GM04503 (cell line): ENCODE data around the gene SMYD2.

Experiments used
- DNase-seq: peaks from one replicate; pipeline ENCODE4 v3.0.0-alpha.2; 2012; ENCODE audit warnings: low read depth

Gene SMYD2

DNA sequence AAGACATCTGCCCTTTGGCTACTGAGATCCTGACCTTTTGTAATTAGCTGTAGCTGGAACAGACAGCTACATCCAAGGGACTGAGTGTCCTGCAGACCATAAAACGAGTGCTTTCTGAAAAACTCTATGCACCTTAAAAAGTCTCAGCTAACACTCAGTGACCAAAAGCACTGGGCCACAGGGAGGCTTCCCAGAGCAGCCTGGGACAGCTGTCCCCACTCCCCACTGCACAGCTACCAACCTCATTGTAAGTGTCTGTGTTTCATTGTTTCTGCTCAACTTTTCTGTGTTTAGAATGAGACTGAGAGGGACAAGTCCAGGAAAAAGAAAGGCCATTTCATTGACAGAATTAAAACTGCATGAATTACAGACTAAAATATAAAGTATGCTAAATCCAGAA is 80.7 kb downstream of the SMYD2 start:
- no peak for DNase-seq

DNA sequence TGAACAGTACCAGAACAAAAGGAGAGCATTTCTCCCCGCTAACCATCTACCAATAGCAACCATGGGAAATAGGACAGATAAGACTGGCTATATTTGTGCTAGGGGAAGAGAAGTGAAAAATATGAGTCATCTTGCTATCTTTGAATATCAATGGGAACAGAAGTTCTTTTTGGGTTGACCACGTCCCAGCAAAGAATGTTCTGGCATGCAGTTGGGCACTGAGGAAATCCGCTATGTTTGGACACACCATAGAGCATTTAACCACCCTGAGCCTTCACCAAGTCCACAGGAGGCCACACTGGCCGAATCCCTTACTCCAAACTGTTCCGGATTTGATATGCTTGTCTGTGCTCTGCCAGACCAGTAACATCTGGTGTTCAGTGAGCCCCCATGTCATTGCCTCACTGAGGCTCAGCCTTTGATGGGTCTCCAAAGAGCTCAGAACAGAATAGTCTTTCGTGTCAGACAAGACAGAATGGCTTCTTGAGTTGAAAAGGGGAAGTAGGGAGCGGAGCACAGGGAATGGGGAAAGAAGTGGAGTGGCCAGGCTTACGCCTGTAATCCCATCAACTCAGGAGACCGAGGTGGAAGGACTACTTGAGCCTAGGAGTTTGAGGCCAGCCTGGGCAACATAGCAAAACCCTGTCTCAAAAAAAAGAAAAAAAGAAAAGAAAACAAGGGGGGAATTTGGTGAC is 81.4 kb downstream of the SMYD2 start:
- no peak for DNase-seq

DNA sequence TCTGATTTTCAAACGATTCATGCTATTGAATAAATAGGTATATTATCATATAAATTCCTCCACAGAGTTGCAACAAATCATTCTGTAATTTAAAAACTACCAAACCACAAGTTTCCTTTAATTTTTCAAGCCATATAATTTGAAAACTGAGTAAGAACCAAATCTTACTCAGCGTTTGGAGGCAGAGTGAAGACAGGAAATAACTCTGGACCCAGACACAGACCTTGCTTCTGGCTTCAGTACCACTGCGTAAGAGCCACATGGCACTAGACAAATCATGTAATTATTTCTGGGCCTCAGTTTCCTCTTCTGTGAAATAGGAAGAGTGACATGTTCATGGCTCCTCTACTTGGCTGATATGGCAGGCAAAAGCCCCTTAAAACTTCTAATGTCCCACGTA is 82.4 kb downstream of the SMYD2 start:
- no peak for DNase-seq

DNA sequence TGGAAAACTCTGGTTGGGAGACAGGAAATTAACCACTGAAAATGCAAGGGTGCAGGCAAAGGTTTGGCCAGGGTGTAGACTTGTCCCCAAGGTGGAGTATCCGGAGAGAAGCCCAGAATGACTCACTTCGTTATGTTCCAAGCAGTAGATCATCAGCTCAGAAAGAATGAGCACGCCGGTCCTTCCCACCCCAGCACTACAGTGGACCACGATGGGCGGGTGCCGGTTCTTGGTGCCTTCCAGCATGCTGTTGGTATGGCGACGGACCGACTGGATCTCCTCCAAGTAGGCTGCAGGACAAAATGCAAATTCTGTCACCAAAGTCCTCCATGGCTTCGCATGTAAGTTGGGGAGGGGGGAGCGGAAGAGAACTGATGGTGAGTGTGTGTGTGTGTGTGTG is 83.4 kb downstream of the SMYD2 start:
- DNase-seq = no peak

DNA sequence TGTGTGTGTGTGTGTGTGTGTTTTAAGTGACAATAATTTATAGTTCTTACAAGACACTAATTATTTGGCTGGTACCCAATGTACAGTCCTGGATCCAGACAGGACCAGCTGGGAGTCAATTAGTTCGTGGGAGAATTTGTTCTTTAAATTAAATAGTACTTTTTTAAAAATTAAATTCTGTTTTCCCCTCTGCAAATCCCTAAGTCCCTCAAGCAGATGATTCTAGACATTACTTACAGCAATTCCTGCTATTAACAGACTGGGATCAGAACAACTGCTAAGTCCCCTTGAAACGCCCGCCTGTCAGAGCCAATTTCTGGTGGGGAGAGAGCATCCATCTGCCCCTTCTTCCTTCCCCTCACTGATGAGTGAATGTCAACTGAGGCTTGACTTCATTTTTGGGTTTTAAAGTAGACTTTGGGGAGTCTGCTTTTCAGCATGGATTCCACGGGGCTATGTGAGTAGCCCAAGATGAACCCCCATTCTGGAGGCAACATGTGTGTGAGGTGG is 83.9 kb downstream of the SMYD2 start:
- no peak for DNase-seq

DNA sequence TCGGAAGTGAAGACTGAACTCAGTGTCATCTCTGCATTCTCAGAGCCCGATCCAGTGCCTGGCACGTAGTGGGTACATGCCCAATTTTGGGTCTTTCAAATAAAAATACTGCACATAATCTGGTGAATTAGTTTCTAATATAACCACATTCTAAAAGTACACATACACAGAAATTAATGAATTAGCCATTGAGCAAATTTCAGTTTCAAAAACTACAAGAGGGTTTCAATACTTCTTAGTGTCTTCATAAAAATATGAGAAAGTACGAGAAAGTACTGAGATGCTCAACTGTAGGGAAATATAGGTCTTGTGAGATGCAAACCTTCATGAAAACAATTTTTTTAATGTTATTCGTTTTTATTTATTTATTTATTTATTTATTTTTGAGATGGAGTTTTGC is 86.9 kb downstream of the SMYD2 start:
- no peak for DNase-seq

DNA sequence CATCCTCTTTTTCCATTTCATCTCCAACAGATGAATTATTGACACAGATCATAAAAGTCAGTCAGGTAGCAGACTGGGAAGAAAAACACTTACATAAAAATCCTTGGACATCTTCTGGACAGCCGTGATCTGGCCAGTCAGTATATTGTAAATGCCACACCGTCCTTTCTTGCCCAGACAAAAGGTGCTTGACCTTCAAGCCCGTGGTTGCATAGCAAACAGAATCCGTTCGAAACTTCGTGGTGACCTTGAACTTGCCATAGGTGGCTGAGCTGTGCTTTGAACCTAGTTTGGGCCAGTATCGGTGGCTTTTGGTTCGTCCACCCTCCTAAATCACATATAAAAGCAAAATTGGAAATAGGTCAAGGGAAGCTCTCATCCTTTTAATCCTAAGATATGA is 88.4 kb downstream of the SMYD2 start:
- DNase-seq = no peak

DNA sequence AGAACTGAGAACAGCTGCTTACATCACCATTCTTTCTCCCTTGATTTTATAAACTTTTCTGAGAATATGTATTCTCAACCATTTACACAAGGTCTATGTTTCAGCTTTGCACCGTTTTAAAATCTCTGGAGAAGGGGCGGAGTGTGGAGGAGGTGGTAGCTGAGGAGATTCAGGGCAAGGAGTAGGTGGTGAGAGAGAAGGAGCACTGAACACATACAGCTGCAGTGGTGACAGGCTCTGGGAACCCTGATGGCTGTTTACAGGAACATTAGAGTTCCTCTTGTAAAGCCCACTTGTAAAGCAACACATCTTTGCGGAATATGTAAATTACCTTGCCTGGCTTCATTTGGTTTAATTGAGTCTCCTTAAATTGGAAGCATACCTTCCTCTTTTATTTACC is 89.7 kb downstream of the SMYD2 start:
- DNase-seq = no peak

DNA sequence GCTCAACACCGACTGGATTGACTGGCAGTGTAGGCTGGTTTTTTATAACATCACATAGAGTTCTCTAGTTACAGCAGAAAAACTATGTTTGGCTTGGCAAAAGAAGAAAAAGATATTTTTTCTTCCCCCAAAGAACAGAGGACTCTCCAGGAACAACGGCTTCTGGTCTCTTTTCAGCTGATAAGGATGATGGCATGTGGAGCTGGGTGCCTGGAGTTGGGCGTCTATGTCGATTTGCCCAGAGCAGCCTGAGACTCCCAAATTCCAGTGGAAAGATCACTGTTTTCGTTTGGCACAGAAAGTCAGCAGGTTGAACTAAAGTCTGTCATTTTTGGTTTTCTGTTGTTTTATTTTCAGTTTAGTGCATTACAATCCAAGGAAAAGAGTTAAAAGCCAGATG is 91.1 kb downstream of the SMYD2 start:
- no peak for DNase-seq

DNA sequence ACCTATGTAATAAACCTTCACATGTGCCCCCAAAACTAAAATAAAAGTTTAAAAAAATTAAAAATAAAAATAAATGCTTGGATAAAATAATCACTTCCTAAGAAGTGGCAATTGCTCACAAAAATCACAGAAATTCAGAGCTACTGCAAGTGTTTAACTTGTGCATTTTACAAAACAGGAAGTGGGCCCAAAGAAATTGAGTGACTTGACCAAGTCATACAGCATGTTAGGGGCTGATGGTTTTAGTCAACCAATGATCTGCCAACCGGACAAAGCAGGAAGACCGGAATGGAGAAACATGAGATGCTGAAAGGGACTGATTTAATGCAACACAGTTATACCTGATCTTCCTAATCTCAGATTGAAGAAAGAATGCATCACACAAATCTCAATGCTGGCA is 96.5 kb downstream of the SMYD2 start:
- no peak for DNase-seq

DNA sequence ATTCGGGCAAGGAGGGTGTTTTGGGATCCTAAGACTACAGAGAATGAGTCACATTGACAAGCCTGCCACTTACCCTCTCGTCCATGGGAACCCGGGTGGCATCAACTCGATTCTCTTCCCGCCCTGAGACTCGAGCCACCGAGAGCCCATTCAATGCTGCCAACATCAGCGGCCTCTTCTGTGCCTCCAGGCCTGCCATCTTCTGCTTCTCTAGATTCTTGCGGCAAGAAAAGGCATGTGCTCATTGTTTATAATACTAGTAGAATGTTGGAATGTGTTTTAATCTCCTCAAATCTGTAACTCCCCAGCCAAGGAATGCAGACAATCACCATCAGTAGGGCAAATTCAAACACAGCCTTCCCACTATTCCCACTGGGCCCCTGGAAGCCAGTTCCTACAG is 96.9 kb downstream of the SMYD2 start:
- DNase-seq = peak; percentile 63

DNA sequence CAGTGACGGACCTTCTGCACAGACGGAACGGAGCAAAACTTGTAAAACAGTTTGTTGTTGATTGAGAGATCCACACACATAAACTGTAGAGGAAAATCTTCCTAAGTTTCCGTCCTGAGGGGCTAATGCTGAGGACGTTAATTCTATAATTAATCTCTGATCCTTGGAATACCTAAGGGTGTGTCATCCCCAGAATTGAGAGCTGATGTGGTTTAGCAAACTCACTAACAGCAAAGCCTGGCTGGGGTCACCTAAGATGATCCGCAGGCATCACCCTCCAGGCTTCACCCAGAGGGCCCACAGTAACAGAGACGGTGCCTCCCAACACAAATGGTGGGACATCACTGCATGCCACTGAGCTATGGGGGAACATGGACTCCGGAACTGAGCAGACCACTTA is 97.5 kb downstream of the SMYD2 start:
- no peak for DNase-seq

DNA sequence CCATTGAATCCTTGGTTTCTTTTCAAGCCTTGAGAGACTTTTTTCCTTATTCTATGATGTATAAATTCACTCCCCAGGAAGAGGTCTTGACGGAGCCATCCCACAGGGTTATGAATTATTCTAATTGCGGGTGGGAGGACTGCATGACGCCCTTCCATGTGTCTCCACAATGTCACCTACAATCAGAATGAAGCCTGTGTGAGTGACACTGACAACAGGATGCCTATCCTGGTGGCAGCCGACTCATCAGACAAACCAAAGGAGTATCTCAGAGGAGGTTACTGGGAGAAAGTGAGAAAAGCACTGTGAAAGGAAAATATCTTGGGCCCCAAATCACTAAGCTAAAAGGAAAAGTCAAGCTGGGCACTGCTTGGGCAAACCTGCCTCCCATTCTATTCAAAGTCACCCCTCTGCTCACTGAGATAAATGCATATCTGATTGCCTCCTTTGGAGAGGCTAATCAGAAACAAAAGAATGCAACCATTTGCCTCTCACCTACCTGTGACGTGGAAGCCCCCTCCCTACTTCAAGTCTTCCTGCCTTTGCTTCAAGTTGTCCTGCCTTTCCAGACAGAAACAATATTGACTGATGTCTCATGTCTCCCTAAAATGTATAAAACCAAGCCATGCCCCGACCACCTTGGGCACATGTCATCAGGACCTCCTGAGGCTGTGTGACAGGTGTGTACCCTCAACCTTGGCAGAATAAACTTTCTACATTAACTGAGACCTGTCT is 98.4 kb downstream of the SMYD2 start:
- DNase-seq = no peak

DNA sequence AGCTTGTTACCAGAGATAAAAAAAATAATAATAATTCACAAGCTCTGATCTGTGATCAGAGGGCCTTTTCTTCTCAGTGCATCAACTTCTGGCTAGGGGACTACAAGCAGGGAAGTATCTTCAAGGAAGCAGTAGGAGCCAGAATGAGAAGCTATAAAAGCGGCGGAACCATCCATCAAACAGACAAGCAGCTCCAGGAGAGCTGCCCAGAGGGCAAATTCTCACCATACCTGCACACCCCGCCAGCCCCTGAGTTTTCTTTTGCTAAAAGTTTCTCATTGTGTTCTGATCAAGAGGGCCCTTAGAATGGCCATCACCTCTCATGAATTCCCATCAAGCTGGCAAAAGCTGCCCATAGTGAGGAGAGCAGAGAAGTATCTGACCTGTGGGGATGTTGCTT is 99.4 kb downstream of the SMYD2 start:
- DNase-seq = no peak

DNA sequence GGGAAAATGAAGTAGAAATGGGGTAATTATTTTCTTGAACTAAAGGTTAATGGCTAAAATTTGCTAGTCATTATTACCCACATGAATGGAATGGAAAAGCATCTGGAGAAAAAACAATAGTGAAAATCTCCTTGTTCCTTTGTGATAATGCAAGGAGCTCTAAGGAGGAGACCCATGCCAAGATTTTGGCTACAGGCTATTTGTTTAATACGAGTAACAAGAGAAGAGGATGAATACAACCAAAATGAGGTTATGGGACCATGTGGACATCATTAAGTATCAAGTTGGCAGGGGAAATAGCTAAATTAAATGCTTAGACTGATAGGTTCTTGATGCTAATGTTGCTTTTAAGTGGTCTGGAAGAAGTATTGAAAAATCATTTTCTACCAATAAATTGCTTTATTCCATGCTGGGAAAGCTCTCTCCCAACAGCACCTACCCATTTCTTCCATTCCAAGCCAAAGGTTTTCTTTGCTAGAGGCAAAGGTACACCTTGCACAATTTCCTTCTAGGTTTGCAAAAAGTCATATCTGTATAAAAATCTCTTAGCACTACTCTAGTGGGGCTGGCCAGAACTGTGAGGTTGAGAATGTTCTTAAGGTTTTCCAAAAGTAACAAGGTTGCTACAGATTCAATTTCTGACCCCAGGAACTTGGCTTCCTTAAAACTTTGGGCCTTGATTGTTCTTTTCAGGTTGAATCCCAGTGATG is 100.2 kb downstream of the SMYD2 start:
- no peak for DNase-seq

DNA sequence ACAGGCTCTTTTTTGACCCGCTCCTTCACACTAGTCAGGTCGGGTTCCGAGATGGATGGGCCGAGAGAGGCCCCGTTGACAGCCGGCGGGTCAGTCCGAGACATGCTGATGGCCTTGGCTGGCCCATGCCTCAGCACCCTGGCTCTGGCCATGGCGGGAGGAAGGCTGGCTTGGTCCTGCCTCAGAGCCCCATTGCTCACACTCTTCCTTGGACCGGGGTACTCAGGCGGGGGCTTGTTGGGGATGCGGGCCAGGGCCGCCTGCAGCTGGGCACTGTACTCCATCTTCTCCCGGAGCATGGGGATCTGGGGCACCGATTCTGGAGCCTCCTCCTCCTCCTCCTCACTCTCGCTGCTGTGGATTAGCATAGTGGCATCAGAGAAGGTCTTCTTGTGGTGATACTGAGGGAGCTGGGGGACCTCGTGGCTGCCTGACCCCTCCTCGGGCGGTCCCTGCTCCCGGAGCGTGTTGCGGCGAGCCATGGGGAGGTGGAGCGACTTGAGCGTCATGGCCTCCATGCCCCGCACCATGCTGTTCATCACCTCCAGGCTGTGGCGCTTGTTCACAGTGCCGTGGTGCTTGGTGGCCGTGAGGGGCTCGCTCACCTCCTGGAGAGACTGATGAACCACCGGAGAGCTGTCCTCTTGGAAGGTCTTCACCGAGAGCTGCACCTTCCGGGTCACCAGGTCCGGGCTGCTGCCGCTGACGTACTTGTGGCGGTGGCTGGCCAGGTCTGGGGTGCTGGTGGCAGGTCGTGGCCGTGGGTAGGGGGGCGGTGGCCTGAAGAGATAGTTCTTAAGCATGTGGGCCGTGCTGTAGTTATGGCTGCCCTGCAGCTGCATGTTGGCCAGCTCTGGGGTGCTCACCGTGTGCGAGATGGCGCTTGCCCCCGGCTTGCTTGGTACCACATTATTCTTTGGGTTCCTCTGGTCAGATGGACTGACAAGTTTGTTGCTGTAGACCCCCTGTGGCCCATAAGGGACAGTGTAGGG is 102.7 kb downstream of the SMYD2 start:
- no peak for DNase-seq

DNA sequence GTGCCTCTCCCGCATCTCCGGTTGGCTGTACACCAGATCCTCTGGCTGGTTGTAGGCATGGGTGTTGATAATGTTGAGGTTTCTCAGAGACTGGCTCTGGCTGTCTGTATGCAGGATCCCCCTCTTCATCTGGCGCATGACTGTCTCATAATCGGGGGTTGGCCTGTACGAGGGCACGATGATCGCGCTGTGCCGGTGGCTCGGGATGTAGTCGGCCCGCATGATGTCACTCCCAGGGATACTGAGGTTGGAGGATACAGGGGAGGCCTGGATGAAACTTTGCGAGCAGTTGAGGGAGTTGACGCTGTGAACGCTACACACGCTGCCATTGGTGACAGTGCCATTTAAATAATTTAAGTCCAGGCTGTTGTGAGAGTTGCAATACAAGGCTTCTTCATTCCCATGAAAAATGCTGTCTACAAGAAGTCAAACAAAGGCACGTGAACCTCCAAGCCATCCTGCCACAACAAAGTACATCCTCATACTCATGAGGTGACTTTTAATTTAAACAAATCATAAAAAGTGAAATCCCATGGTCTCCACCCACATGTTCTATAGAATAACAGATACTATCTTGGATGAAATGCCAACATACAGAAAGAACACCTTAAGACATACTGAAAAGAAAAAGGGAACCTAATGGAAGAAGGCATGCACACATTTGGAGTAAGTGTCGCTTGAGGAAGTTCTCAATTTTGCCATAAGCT is 103.6 kb downstream of the SMYD2 start:
- no peak for DNase-seq

DNA sequence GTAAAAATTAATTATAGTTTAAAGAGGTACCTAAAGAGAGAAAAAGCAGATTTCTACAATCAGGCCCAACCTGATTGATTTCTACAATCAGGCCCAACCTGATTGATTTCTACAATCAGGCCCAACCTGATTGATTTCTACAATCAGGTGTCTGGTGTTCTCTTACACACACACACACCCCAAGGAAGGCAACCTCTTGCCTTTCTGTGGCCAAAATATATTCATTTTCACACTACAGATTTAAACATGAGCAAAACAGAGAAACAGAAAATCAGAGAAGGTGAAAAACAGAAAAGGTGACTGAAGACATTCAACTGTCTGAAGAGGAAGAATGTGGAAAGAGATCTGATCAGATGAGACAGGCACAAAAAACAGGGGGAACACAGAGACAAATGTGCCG is 104.5 kb downstream of the SMYD2 start:
- DNase-seq = no peak

DNA sequence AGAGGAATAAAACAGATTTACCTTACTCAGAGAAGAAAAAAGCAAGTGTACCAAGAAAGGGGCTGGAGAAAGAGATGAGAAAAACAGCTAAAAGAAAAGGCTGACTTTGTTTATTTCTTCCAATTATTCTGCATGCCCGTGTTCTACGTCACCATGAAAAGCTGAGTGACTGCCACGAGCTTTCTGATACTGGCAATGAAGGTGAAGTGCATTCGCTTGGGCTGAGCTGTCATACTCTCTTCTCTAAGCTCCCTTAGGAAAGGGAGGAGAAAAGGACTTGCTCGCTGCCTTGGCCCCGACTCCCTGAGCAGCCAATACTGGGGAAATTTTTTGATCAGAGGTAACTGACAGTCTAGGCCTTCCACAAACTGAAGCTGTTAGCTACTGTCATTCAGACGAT is 105.4 kb downstream of the SMYD2 start:
- DNase-seq = no peak
